Measurements from ENCODE around the gene LETM1.
A peak's percentile ranks its signal among the peaks of the same experiment; 100 is the strongest.

Gene LETM1

DNA sequence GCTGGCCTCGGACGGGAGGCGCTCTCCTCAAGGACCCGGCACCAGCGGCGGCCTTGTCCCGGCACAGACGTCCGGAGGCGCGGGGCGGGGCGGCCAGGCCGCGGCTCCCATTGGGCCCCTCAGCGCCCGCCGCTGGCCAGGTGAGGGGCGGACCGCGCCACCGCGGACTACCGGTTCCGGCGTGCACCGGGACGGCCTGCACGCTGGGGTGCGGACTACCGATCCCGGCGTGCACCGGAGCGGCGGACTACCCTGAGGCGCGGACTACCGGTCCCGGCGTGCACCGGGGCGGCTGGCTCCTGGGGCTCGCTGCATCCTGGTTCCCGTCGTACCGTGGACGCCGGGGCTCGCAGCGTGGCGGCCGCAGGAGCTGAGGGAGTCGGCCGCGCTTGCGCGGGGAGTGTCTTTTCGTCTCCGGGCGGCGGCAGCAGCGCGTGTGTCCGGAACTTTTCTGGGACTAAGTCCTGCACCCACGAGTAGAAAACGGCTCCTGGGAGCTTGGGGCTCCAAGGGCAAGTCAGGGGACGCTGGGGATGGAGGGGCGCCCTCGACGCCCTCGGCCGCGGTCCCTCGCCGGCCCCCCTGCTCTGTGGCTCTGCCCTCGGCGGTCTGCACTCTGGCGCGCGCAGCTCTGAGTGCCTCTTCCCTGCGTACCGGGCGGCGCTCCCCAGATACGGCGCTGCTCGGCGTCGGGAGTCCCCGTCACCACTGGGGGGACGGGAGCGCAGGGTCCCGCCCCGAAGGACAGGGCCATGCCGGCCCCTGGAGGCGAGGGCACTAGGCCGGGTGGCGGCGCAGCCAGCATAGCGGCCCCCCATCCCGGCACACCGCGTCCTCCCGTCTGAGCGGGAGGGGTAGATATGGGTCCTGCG lies at the start of gene LETM1:
TSS of gene LETM1 (minus strand) at position 86 of the 872 bp plus-strand sequence. CDS start 206 bp downstream, outside the sequence.
- peak; percentile 91 for DNase-seq

DNA sequence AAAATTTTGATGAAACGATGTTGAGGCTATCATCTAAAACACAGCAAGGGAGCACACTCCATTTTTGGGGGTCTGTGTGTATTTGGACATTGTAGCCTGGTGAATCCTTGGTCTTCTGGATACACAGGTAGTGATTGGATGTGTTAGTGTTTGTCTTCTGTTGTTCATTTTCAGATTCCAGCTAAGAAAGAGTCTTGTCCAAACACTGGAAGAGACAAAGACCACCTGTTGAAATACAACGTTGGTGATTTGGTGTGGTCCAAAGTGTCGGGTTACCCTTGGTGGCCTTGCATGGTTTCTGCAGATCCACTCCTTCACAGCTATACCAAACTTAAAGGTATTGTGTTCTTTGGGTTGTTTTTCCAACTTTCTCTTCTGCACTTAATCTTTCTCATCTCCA lies 48.1 kb upstream of the LETM1 start:
- no peak for DNase-seq

- no peak for DNase-seq
Observed at GRCh38 chr4:1903035-1903434, 47.1 kb upstream of the LETM1 start.

DNA sequence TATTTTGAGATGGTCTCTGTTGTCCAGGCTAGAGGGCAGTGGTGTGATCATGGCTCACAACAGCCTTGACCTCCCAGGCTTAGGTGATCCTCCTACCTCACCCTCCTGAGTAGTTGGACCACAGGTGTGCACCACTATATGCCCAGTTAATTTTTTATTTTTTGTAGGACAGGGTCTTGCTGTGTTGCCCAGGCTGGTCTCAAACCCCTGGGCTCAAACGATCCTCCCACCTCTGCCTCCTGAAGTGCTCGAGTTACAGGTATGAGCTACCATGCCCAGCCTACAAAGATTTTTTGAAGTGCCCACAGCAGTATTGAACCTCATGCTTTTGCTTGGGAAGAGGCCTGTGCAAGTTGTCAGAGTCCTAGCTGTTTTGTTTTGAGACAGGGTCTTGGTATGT lies 46.3 kb upstream of the LETM1 start:
- no peak for DNase-seq

- DNase-seq, result no peak
Observed at GRCh38 chr4:1901127-1901526, 45.2 kb upstream of the LETM1 start.

DNA sequence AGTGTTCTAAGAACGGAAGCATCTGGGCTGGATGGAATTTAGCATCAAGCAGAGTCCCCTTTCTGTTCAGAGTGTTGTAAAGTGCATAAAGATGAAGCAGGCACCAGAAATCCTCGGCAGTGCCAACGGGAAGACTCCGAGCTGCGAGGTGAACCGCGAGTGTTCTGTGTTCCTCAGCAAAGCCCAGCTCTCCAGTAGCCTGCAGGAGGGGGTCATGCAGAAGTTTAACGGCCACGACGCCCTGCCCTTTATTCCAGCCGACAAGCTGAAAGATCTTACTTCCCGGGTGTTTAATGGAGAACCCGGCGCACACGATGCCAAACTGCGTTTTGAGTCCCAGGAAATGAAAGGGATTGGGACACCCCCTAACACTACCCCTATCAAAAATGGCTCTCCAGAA lies 44.7 kb upstream of the LETM1 start:
- no peak for DNase-seq

DNA sequence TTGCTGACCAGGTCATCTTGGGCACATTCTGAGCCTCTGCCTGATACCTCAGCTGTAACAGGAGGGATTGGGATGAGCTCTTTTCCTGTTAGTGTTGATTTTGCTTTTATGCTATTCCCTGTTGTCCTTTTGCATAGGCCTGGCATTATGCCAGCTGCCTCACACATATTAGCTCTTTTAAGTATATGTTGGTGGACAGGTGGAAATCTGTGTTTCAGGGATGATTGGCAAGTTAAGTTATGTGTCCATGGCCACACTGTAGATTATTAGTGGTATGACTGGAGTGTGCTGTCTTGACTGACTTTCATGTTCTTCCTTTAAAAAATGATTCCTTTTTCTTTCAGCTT lies 44.1 kb upstream of the LETM1 start:
- no peak for DNase-seq

DNA sequence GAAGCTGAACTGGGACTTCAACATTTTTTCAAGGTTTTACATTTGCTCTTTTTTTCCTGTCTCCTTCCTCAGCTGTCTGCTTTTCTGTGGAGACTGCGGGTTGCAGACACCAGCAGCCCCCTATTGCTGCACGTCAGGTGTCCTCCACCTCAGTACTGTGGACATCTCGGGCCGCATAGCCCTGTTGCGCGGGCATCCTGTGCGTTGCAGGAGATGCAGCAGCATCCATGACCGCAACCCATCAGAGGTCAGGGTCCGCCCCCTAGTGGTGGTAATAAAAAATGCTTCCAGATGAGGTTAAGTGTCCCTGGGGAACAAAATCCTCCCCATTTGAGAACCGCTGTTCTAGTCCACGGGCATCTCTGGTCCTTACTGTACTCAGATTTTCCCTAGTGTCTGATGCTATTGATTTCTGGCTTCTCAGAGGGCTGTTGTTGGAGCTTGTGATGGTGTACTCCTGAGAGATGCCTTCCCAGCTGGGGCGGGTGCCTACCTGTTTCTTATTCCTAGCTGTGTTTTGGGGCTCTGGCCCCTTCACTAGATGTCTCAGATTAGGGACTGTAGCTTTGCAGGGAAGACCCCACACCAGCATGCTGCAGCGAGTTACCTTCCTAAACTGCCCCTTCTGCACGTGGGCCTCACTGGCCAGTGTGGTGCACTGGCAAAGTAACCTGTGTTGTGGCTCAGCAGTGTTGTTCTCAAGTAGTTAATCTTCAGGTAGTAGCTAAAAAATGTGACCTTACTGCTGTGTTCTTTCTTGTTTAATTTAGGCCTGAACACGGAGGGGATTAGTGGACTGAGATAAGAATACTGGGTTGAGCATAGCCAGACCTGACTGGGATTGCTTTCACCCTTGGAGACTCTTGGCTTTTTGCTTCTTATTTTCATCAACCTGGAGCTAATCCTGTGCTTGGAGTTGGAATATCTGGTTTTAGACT lies 43.5 kb upstream of the LETM1 start:
- DNase-seq, result peak; percentile 68

DNA sequence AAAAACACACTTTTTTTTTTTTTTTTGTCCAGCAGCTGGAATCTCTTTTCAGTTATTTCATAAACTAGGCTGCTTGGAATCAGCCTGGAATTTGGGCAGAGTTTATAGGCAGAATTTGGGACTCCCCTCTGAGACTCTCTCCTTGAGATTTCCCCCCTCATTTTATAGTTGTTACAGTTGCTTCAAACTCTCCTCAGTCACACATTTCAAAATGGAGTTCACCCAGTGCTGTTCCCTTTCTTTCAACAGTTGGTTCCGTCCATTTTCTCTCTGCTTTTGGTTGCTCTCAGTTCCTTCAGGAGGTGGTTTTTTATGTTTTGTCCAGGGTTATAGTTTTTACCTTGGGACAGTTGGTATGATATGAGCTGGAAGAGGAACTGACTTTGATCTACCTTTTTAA lies 42.7 kb upstream of the LETM1 start:
- no peak for DNase-seq

- no peak for DNase-seq
Observed at GRCh38 chr4:1898007-1898406, 42.1 kb upstream of the LETM1 start.

DNA sequence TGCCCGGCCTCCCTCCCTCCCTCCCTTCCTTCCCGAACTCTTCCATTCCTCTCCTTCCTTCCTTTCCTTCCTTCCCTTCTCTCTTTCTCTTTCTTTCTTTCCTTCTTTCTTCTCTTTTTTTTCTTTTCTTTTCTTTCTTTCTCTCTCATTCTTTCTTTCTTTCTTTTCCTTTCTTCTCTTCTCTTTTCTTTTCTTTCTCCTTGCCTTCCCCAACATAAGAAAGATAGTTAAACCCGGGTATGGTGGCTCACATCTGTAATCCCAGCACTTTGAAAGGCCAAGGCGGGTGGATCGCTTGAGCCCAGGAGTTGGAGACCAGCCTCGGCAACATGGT lies 40.7 kb upstream of the LETM1 start:
- no peak for DNase-seq

GRCh38 chr4:1895971-1896657 lies 40.2 kb upstream of the LETM1 start:
- DNase-seq, result no peak

- no peak for DNase-seq
Observed at GRCh38 chr4:1890979-1891570, 35.1 kb upstream of the LETM1 start.

DNA sequence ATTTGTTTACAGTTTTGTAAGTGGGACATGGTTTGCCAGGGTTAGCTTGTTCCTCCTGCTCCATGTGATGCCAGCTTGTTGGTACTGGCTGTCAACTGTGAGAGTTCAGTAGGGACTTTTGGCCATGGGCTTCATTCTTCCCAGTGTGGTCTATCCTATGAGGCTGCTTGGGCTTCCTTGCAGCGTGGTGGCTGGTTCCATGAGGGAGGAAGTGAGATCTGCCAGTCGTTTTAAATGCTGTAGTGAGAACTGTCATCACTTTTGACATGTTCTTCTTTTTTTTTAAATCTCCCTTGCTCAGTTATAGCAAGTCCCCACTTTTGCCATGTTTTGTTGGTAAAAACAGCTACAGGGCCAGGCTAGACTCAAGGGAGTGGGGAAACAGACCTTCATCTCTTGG lies 31.1 kb upstream of the LETM1 start:
- DNase-seq, result no peak

DNA sequence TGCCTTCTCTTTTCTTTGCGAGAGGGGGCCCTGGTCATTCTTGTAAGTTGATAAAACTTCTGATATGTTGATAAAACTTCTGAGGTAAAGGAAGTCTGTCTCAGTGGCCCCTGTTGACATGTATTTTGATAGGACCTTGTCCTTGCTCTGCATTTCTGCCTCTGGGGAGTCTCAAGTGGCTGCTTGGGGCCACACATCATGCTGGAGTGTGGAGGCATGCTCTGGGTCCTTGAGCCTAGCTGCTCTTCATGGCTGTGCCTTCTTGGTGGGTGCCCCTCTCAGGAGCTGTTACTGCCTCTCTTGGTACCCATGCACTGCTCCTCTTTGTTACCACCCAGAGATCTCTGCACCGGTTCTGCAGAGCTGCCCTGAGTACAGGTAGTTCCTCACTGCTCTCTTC lies 29.5 kb upstream of the LETM1 start:
- DNase-seq, result no peak

- DNase-seq, result no peak
Observed at GRCh38 chr4:1883583-1883982, 27.6 kb upstream of the LETM1 start.

DNA sequence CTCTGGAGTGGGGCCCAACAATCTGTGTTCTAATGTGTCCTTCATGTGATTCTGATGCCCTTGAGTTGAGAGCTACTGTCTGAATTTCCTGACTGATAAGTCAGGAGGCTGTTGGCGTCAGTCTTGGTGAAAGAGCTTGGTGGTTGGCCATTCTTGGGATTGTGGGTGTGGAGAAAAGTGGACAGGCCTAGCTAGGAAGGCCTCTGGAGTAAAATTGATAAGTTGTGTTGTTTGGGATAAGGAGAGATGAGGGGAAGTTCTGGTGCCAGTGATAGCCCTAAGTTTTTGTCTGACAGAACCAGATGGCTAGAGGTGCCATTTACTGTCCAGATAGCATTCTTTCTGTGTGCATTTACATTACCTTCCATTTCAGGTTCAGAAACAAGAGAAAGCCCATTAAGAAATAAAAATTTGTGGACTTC lies 26.9 kb upstream of the LETM1 start:
- no peak for DNase-seq

DNA sequence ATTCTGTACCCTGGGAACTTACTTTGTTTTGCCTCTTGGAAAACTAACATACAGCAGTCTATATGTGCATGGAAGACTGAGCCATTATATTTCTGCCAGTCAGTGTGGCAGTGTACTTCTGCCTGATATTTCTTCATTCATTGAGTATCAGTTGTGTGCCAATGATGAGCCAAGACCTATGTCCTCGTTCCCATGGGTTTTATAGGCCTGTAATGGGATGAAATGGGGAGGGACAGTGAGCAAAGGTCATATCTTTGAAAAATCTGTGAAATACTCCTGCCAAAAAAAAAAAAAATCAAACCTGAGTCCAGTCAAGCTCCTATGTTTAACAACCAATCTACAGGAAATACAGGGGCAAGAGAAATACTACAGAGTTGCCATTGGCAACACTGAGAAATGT lies 24.4 kb upstream of the LETM1 start:
- DNase-seq, result no peak

GRCh38 chr4:1879485-1879884 lies 23.5 kb upstream of the LETM1 start:
- DNase-seq, result no peak

DNA sequence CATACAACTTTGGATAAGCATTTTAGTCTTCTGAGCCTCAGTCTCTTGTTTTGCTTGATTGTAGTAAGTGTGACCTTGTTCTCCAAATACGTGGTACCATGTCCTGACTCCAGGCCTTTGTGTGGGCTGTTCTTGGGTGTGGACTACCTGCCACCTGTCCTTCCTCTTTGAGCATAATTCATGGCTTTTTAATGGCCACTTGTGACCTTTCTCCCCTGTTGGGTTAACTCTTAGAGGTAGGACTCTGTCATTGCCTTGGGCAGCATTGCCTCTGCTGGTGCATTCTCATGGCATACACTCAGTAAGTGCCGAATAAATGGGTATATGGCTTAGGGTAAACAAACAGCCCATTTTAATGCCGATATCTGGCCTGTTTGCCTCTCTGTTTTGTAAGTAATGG lies 18.2 kb upstream of the LETM1 start:
- DNase-seq, result no peak

DNA sequence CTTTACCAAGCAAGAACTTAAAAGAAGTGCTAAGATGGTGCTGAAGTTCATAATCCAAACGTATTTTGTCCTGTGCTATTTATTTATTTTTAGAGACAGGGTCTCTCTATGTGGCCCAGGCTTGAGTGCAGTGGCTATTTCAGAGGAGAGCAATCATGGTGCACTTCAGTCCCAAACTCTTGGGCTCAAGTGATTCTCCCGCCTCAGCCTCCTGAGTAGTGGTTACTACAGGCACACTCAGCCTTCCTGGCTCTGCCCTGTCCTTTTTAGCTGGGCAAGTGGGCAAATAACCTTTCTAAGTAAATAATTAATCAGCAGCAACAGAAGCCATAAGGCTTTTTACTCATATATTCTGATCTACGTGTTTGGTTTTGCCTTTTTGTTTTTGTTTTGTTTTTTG lies 17.8 kb upstream of the LETM1 start:
- no peak for DNase-seq

GRCh38 chr4:1873291-1873690 lies 17.3 kb upstream of the LETM1 start:
- DNase-seq, result no peak

- no peak for DNase-seq
Observed at GRCh38 chr4:1872870-1873269, 16.9 kb upstream of the LETM1 start.

Data from activated CD4-positive, alpha-beta T cell treated with anti-CD3 and anti-CD28 coated beads, Interleukin-2, amount 50 U/mL, for 1 hour (primary cell).